Heart right ventricle (tissue), 16 donors: ENCODE data around the gene TPST2. TPM values are rescaled to one million over a fixed set of nuclear protein-coding genes. Genes with fewer than 3 reads are reported as not detected.
A peak's percentile ranks its signal among the peaks of the same experiment; 100 is the strongest.

Experiments used
- ATAC-seq, 8 donors: fragments of 200-7000 bp; cut with Tn5 transposase; one replicate each; pipeline ENCODE4 v1.9.1; 2020; ENCODE audit warnings: mild to moderate bottlenecking in 8 of 8, moderate library complexity in 8 of 8, moderate number of reproducible peaks in 1 of 8
- DNase-seq, 2 donors: peaks; one replicate each; pipeline ENCODE4 v3.0.0-alpha.2; 2020
- H3K27ac ChIP-seq, 10 donors: fragments of 200-600 bp; sonication (generic) in 2 of 10; one replicate each; pipeline versions ENCODE4 v1.5.0 to v1.8.0; 2020 to 2022; ENCODE audit warnings: mild to moderate bottlenecking in 3 of 10
- H3K27me3 ChIP-seq, 7 donors: fragments of 200-600 bp; one replicate each; pipeline ENCODE4 v1.8.0; 2021 to 2022; ENCODE audit warnings: mild to moderate bottlenecking in 2 of 7
- H3K36me3 ChIP-seq, 9 donors: fragments of 200-600 bp; sonication (generic) in 1 of 9; one replicate each; pipeline versions ENCODE4 v1.5.0 to v1.8.0; 2020 to 2022; ENCODE audit warnings: mild to moderate bottlenecking in 2 of 9
- H3K4me1 ChIP-seq, 9 donors: fragments of 200-600 bp; sonication (generic) in 1 of 9; one replicate each; pipeline versions ENCODE4 v1.5.0 to v1.8.0; 2020 to 2022; ENCODE audit warnings: mild to moderate bottlenecking in 4 of 9
- H3K4me3 ChIP-seq, 10 donors: fragments of 200-600 bp; sonication (generic) in 2 of 10; one replicate each; pipeline versions ENCODE4 v1.5.0 to v1.8.0; 2020 to 2022; ENCODE audit warnings: mild to moderate bottlenecking in 7 of 10, moderate library complexity in 2 of 10
- H3K9me3 ChIP-seq, 11 donors: fragments of 200-600 bp in 10 of 11; sonication (generic) in 2 of 11; one replicate each; pipeline versions ENCODE4 v1.5.0 to v1.8.0; 2013 to 2022; ENCODE audit warnings: mild to moderate bottlenecking in 2 of 11, control low read depth in 1 of 11, moderate library complexity in 1 of 11
- CTCF ChIP-seq, 9 donors: fragments of 200-600 bp; sonication (generic) in 2 of 9; IDR thresholded peaks; one replicate each; pipeline versions ENCODE4 v1.5.0 to v1.8.0; 2021 to 2022; ENCODE audit warnings: antibody characterized with exemption in 9 of 9, mild to moderate bottlenecking in 5 of 9, moderate library complexity in 1 of 9
- WGBS, 2 donors: extraction: QIAGEN DNeasy Blood & Tissue Kit; methylation state at CpG; one replicate each; pipeline ENCODE4 v1.1.7; 2013; ENCODE audit warnings: inconsistent platforms in 1 of 2; 5-methylcytosine and 5-hydroxymethylcytosine counted together
- intact Hi-C, 10 donors: fragments of 100-400 bp; cut with DNase I; formaldehyde crosslinking; loops; one replicate each; pipeline versions ENCODE4 v1.11.1 to v1.14.2; 2022
- polyA plus RNA-seq, 2 donors: library from polyadenylated mRNA; stranded (reverse); fragments of 200-250 nt; gene quantifications; one replicate each; pipeline ENCODE4 v1.2.3, GENCODE V29; 2013
- total RNA-seq, 10 donors: library from RNA; stranded (reverse); fragmentation: NEBNext Ultra II Directional in 3 of 10; extraction: Animal tissue kit (Norgen Biotek cat#: 25700) in 3 of 10; gene quantifications; one replicate each; pipeline versions ENCODE4 v1.2.1 to v1.2.4, GENCODE V29; 2021 to 2023
- donor health status: Arrhythmogenic right ventricular cardiomyopathy.
- donor health status: ischemic (EF 13 %, LVEDD 7.1; RV severe dilation, severe dysfunction).
- donor health status: healthy with polysubstance abuse.
- donor health status: DM: no; HTN: yes; CAD: no.
- donor health status: DM: no; HTN: no; CAD: no.
- donor health status: ischemic (EF 25% LVEDD 6.9; RV normal size, moderate dysfunction).
- donor health status: ischemic (EF 25% LVEDD 5.7; RV mildly dilated, moderate dysfunction).
- donor health status: healthy.
- donor health status: DM: yes; HTN: yes; CAD: no.
- donor health status: Ischemic cardiomyopathy.
- donor health status: ischemic (EF 35%, LVEDD 5.7; RV mildly dilated, moderate dysfunction).
- donor health status: nonischemic (EF 11% LVEDD 7.7; RV severe dilation, severe dysfunction).
- donor health status: DM: yes; HTN: yes; CAD: no.
- donor health status: PGD.
- donor health status: ischemic (EF 29% LVEDD 5.4; RV normal size, mild dysfunction).
- donor health status: nonischemic (EF 23%, LVEDD 6.1; RV moderate dilation, normal function).

The TPST2 gene
- total and polyA plus RNA-seq, 12 donors: 11.1 to 41.5 (median 21.7) TPM

GRCh38 chr22:26610996-26611395 is 21.1 kb upstream of the TPST2 start:
- Histone ChIP-seq H3K27ac (no peak overlapping the region), H3K4me1 (peaks cover 0 to 17% (median 0%) of the 10 kb centered on the region in 9 donors), H3K27me3 (peaks cover 0 to 32% (median 12%) of the 10 kb centered on the region in 7 donors), H3K9me3 (no peaks in the 10 kb centered on the region), H3K4me3 (no peak overlapping the region), H3K36me3 (no peaks in the 10 kb centered on the region)
- TF ChIP-seq CTCF (IDR thresholded peaks at IDR 0.05): no peak
- no peak for ATAC-seq
- WGBS, 2 donors: 77 to 89% methylated on average over 2 of the region's 2 CpGs
- DNase-seq: no peak
- intact Hi-C loops: no loop called here

DNA sequence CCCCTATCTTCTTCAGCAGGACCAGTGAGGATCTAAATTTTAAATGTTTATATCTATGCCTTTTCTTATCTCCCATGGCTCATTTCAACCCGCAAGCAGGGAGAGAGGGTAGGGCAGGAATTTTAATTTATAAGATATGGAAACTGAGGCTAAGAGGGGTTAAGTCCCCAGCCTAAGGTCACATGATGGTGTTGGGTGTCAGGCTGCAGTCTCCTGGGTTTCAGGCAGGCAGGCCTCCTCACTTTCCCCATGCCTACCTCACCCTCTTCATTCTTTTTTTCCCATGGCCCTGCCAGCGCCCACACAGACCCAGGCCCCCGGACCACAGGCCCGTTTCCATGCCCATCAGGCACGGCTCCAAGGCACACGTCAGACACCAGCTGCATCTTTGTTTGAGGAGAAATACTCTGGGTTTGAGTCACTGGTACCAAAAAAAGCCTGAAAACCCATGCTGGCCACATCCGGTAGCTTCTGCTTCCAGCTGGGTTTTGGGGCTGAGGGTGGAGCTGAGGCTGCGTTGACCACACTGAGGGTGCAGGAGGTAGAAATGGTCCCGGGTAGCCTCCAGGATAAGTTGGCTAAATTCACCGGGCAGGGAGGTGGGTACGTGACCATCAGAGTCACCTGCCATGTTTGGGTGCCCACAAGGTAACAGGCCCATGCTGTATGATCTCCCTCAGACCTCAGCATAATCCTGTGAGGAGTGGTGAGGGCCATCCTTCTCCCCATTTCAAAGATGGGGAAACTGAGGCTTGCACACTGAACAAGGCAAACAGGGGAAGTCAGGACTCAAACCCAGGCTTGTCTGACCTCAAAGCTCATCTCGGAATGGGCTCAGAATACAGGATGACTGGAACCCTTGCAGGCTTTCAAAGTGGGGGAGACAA is 20.4 kb upstream of the TPST2 start:
- peak; percentile 21 to 32 for DNase-seq
- no peaks in the 10 kb centered on the region for H3K36me3 ChIP-seq
- no peak for TF ChIP-seq CTCF (IDR thresholded peaks at IDR 0.05)
- intact Hi-C loops: no loop called here
- no peaks in the 10 kb centered on the region for H3K9me3 ChIP-seq
- H3K27ac ChIP-seq: peak overlapping the region in 1 of 10 donors; percentile 47
- ATAC-seq: peak in 6 of 8 donors; percentile 42 to 67 (median 50)
- H3K4me1 ChIP-seq: peaks cover 0 to 14% (median 0%) of the 10 kb centered on the region in 9 donors
- 68 to 77% methylated on average over 12 of the region's 12 CpGs for WGBS, 2 donors
- H3K27me3 ChIP-seq: peaks cover 0 to 29% (median 11%) of the 10 kb centered on the region in 7 donors
- H3K4me3 ChIP-seq: no peak overlapping the region

DNA sequence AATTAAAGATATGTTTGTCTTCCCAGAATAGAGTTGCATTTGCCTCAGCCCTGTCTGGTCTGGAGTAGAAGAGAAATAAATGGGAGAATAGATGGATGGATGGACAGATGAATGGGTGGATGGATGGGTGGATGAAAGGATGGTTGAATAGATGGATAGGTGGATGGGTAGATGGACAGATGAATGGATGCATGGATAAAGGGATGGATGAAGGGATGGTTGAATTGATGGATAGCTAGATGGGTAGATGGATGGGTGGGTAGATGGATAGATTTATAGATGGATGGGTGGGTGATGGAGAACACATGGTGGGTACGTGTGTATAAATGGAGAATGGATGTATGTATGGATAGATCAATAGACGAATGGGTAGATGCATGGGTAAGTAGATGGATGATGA is 19.4 kb upstream of the TPST2 start:
- intact Hi-C loops: no loop called here
- peaks cover 0 to 19% (median 4%) of the 10 kb centered on the region in 7 donors for H3K27me3 ChIP-seq
- no peak for TF ChIP-seq CTCF (IDR thresholded peaks at IDR 0.05)
- 90 to 92% methylated on average over 2 of the region's 2 CpGs for WGBS, 2 donors
- no peak overlapping the region for H3K27ac ChIP-seq
- ATAC-seq (no peak), DNase-seq (no peak)
- no peak overlapping the region for H3K4me3 ChIP-seq
- H3K36me3 ChIP-seq: no peaks in the 10 kb centered on the region
- no peaks in the 10 kb centered on the region for H3K9me3 ChIP-seq
- H3K4me1 ChIP-seq: peaks cover 0 to 14% (median 0%) of the 10 kb centered on the region in 9 donors

GRCh38 chr22:26608129-26608528 is 18.2 kb upstream of the TPST2 start:
- Histone ChIP-seq H3K4me1 (peaks cover 0 to 14% (median 0%) of the 10 kb centered on the region in 9 donors), H3K27me3 (peaks cover 0 to 11% (median 0%) of the 10 kb centered on the region in 7 donors), H3K27ac (no peak overlapping the region), H3K4me3 (no peak overlapping the region), H3K9me3 (no peaks in the 10 kb centered on the region), H3K36me3 (no peaks in the 10 kb centered on the region)
- TF ChIP-seq CTCF (IDR thresholded peaks at IDR 0.05): no peak
- ATAC-seq: no peak
- intact Hi-C loops: no loop called here
- DNase-seq: no peak
- 33% methylated on average over 2 of the region's 2 CpGs for WGBS, 2 donors
